ENCODE measurements around the gene IRF1.

GRCh38 chr5:132444841-132445639 is 45.5 kb downstream of the IRF1 start:
- TF ChIP-seq CTCF (IDR thresholded peaks at IDR 0.05): no peak
- TF ChIP-seq POLR2A (IDR thresholded peaks at IDR 0.05): no peak
